HG02623 (cell line): ENCODE measurements around the gene ITPR1.
A peak's percentile ranks its signal among the peaks of the same experiment; 100 is the strongest.

ENCODE experiments used
- ATAC-seq: cut with Tn5 transposase; IDR thresholded peaks from one replicate; pipeline ENCODE4 v1.9.1; 2021; ENCODE audit warnings: moderate library complexity; ENCODE audit not compliant: unreplicated experiment

ITPR1 gene

DNA sequence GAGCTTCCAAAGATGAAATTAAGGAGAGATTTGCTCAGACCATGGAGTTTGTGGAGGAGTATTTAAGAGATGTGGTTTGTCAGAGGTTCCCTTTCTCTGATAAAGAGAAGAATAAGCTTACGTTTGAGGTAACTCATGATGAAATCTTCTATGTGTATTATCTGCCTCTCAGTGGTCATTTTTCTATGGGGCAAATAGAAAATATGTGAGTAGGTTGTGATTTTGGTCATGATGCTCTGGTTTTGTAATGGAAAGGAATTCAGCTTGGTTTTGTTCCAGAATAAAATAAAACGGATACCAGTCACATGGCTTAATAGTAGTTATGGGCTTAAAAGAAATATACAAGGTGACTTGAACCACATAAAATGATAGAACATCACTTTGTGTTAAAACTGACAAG is 181.1 kb downstream of the ITPR1 start:
- no peak for ATAC-seq

- ATAC-seq = no peak
Observed at GRCh38 chr3:4675704-4676103, 182.6 kb downstream of the ITPR1 start.

DNA sequence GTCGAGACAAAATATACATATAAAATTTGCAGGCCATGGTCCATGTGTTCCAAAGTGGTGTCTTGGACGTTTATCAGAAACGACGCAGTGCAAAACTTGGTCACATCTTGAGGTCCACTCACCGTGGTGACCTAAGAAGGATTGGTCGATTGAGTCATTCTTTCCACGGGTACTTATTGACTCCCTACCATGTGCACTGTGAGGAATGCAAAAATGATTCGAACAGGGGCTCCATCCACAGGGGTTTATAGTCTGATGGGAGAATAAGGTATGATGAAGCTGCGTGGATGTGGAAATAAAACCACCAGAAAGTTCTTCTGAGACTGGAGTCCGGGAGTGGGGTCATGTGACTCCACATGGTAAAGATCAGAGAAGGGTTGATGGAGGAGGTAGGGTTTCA is 185.2 kb downstream of the ITPR1 start:
- no peak for ATAC-seq

DNA sequence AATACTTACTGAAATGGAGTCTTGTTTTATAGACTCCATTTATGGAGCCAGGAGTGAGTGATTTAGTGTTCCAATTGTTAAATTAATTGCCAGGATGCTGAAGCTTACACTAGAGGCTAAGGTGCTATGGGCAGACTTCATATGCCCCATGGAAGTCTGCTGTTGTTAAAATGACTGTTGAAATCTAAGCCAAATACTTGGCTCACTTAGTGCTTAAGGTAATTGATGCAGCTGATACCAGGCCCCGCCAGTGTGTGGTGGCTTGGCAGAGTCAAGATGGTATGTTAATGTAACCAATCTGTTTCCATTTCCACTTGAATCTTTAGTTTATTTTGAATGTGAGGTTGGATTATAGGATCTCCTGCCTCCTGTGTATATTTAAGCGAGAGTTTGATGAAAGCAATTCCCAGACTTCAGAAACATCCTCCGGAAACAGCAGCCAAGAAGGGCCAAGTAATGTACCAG is 187.1 kb downstream of the ITPR1 start:
- ATAC-seq = no peak

- ATAC-seq = no peak
Observed at GRCh38 chr3:4680871-4681300, 187.7 kb downstream of the ITPR1 start.

DNA sequence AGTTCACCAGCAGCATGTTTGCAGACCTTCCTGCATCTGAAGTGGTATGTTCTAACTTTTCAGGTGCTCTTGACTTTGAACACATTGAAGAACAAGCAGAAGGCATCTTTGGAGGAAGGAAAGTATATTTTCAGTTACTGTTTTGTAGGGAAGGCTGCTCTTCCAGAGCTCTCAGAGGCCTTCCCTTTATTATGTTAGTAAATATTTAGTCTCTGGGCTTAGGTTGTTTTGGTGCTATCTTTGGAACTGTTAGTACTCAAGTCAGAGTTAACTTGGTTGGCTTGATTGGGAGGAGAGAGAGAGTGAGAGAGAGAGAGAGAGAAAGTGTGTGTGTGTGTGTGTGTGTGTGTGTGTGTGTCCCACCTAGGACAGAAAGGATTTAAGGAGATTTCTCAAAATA is 188.2 kb downstream of the ITPR1 start:
- no peak for ATAC-seq

DNA sequence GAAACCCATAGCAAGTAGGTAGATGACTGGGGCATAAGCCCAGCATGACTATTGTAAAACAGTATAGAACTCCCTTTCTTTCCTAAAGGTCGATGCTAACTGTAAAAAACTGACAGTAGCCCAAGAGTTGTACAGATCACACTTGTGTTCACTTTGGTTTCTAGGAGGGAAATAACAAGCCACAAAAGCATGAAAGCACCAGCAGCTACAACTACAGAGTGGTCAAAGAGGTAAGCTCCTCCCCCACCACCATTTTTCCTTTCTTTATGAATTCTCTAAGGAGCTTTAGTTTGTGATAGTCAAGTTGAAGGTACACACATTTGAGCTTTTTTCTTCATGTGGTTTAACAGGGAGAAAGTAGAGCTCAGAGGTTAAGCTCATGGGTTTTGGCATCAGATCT is 191.0 kb downstream of the ITPR1 start:
- no peak for ATAC-seq

DNA sequence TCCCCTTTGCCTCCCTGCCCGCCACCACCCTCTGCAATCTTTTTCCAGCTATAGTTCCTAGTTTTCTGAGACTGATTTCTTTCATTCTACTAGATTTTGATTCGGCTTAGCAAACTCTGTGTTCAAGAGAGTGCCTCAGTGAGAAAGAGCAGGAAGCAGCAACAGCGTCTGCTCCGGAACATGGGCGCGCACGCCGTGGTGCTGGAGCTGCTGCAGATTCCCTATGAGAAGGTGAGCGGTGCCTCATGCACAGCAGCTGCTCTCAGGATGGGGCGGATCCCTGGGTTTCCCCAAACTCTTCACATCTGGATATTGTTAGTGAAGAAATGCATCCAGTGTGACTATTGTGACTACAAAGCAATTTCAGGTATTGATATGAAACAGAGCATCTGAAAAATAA is 191.8 kb downstream of the ITPR1 start:
- ATAC-seq = no peak

GRCh38 chr3:4685673-4686345 is 192.7 kb downstream of the ITPR1 start:
- ATAC-seq = no peak

- no peak for ATAC-seq
Observed at GRCh38 chr3:4686619-4687018, 193.5 kb downstream of the ITPR1 start.

DNA sequence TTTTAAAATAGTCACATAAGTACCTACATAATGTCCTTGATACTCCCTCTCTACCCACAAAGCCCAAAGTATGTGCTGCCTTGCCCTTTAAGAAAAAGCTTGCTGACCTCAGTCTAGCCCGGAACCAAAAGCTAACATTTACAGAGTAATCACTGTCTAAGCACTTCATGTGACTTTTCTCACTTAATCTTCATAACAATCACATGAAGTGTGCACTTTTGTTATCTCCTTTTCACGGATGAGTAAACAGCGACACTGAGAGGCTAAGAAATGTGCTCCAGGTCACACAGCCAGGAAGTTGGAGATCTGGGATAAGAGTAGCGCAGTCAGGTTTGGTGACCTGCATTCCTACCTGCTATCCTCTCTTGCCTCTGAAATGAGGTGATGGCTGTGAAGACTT is 194.0 kb downstream of the ITPR1 start:
- ATAC-seq = no peak

GRCh38 chr3:4687596-4687995 is 194.4 kb downstream of the ITPR1 start:
- ATAC-seq = no peak

- no peak for ATAC-seq
Observed at GRCh38 chr3:4688411-4688810, 195.3 kb downstream of the ITPR1 start.

- no peak for ATAC-seq
Observed at GRCh38 chr3:4689021-4689420, 195.9 kb downstream of the ITPR1 start.

DNA sequence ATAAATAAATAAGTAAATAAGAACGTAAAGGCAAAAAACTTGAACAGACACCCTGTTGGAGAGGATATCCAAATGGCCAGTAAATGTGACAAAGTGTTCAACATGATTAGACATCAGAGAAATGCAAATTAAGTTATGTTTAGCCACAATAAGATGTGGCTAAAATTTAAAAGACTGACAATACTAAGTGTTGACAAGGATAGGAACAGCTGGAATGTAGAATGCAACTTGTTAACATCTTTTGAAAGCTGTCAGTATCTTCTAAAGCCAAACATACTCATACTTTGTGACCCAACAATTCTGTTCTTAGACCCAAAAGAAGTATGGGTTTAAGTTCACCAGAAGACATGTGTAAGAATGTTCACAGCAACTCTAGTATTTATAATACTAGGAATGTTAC is 197.1 kb downstream of the ITPR1 start:
- ATAC-seq = no peak

- ATAC-seq = peak; percentile 88
Observed at GRCh38 chr3:4693620-4694019, 200.5 kb downstream of the ITPR1 start.

GRCh38 chr3:4695846-4696245 is 202.7 kb downstream of the ITPR1 start:
- no peak for ATAC-seq

DNA sequence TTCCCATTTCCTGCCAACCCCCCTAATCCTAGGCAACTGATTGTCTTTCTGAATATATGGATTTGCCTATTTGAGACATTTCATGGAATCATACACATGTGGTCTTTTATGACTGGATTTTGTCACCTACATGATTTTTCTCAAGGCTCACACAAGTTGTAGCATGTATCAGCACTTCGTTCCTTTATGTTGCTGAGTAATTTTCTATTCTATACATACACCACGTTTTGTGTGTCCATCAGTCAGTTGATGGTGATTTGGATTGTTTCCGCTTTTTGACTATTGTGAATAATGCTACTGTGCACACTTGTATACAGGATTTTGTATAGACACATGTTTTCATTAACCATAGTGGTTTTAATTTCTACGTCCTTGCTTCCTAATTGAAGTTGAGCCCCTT is 203.1 kb downstream of the ITPR1 start:
- no peak for ATAC-seq

GRCh38 chr3:4698125-4698821 is 205.1 kb downstream of the ITPR1 start:
- no peak for ATAC-seq

- no peak for ATAC-seq
Observed at GRCh38 chr3:4703054-4703480, 209.9 kb downstream of the ITPR1 start.

GRCh38 chr3:4704552-4704951 is 211.4 kb downstream of the ITPR1 start:
- no peak for ATAC-seq

DNA sequence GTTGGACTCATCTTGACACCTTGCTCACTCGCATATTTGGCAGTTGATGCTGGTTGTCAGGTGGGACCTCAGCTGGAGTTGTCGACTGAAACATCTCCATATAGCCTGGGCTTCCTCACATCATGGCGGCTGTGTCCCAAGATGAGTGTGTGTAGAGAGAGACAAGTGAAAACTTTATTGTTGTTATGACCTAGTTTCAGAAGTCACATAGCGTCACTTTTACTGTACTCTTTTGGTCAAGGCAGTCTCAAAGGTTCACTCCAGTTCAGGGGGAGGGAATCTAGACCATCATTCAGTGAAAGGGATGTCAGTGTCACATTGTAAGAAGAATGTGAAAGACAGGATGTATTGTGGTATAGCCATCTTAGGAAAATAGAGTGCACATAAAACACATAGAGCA is 214.2 kb downstream of the ITPR1 start:
- ATAC-seq = no peak

- no peak for ATAC-seq
Observed at GRCh38 chr3:4708230-4708629, 215.1 kb downstream of the ITPR1 start.
